ENCODE data around the gene PARS2. TPM values are rescaled to one million over a fixed set of nuclear protein-coding genes. Genes with fewer than 3 reads are reported as not detected.
A peak's percentile ranks its signal among the peaks of the same experiment; 100 is the strongest.

PARS2 gene
- total RNA-seq, 1 donor from 2014 or later, result 4.0 TPM

DNA sequence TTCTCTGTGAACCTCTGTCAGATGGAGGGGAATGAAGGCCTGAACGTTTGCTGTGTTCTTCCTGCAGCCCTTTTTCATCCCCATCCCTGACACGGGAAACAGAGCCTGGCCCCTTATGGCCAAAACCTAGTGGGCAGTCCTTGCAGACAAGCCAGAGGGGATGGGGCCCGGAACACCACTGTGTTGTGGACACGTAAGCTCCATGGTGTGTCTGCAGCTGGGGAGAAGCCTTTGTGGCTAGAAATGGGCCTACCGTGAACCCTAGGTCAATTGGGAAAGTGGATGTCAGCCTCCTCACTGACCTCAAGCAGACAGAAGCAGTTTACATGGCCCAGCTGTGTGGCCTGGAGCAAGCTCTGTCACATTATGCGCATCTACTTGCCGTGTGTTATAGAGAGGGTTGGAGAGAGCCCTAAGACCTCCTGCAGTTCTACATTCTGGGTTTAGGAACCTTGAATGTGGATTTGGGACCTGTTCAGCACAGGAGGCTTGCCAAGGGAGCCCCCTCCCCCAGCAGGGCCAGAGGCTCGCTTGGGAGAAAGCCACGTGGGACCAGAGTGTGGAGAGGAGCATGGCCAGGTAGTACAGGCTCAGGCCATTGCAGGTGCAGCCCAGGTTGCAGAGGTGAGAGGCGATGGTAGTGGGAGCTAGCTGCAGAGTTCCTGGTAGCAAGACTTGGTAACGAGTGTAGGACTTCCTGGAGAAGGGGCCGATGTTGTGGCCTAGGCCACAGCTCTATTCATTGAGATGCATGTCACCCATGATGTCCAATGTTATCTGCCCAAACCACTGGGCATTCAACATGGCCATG is 20.7 kb downstream of the PARS2 start:
- TF ChIP-seq, protein P1, sequence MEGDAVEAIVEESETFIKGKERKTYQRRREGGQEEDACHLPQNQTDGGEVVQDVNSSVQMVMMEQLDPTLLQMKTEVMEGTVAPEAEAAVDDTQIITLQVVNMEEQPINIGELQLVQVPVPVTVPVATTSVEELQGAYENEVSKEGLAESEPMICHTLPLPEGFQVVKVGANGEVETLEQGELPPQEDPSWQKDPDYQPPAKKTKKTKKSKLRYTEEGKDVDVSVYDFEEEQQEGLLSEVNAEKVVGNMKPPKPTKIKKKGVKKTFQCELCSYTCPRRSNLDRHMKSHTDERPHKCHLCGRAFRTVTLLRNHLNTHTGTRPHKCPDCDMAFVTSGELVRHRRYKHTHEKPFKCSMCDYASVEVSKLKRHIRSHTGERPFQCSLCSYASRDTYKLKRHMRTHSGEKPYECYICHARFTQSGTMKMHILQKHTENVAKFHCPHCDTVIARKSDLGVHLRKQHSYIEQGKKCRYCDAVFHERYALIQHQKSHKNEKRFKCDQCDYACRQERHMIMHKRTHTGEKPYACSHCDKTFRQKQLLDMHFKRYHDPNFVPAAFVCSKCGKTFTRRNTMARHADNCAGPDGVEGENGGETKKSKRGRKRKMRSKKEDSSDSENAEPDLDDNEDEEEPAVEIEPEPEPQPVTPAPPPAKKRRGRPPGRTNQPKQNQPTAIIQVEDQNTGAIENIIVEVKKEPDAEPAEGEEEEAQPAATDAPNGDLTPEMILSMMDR (IDR thresholded peaks at IDR 0.05), result no peak
- H3K27ac Mint-ChIP-seq (ENCODE audit: unreplicated experiment), result no peak overlapping the region

GRCh38 chr1:54742282-54742681 is 22.0 kb downstream of the PARS2 start:
- TF ChIP-seq, protein P1 (IDR thresholded peaks at IDR 0.05), result no peak
- DNase-seq (ENCODE audit: low spot score), result no peak
- H3K9me3 Mint-ChIP-seq (ENCODE audit: low read depth), result no peaks in the 10 kb centered on the region
- no peak overlapping the region for H3K4me3 Mint-ChIP-seq (ENCODE audit: unreplicated experiment)
- H3K27me3 Mint-ChIP-seq (ENCODE audit: low read depth), result no peaks in the 10 kb centered on the region
- H3K27ac Mint-ChIP-seq (ENCODE audit: unreplicated experiment), result no peak overlapping the region
- peaks cover 25% of the 10 kb centered on the region for H3K36me3 Mint-ChIP-seq (ENCODE audit: low read depth)
- no peaks in the 10 kb centered on the region for H3K4me1 Mint-ChIP-seq (ENCODE audit: low read depth)

More for the DNA sequence above, 20.7 kb downstream of the PARS2 start:
- no peak for DNase-seq (ENCODE audit: low spot score)
- H3K27me3 Mint-ChIP-seq (ENCODE audit: low read depth), result no peaks in the 10 kb centered on the region
- no peaks in the 10 kb centered on the region for H3K9me3 Mint-ChIP-seq (ENCODE audit: low read depth)
- H3K36me3 Mint-ChIP-seq (ENCODE audit: low read depth), result peaks cover 18% of the 10 kb centered on the region
- H3K4me3 Mint-ChIP-seq (ENCODE audit: unreplicated experiment), result no peak overlapping the region
- no peaks in the 10 kb centered on the region for H3K4me1 Mint-ChIP-seq (ENCODE audit: low read depth)

- H3K4me3 Mint-ChIP-seq (ENCODE audit: unreplicated experiment), result no peak overlapping the region
- TF ChIP-seq, protein P1 (IDR thresholded peaks at IDR 0.05), result no peak
- H3K4me1 Mint-ChIP-seq (ENCODE audit: low read depth), result no peaks in the 10 kb centered on the region
- no peak for DNase-seq (ENCODE audit: low spot score)
- peaks cover 33% of the 10 kb centered on the region for H3K36me3 Mint-ChIP-seq (ENCODE audit: low read depth)
- H3K9me3 Mint-ChIP-seq (ENCODE audit: low read depth), result no peaks in the 10 kb centered on the region
- peak overlapping the region; percentile 45 for H3K27ac Mint-ChIP-seq (ENCODE audit: unreplicated experiment)
- H3K27me3 Mint-ChIP-seq (ENCODE audit: low read depth), result no peaks in the 10 kb centered on the region
Observed at GRCh38 chr1:54741531-54741930, 22.8 kb downstream of the PARS2 start.

DNA sequence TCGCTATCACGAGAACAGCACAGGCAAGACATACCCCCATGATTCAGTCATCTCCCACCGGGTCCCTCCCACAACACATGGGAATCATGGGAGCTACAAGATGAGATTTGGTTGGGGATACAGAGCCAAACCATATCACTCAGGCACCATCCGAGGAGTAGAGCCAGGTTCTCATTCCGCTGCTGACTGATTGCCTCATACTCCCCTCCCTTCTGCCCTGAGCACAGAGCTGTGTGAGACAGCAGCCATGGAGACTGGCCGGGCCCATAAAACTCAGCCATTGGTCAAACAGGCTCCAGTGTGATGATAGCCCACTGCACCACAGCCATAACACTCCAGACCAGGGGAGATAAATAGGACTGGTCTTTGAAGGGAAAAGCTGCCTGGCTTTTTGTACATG is 26.1 kb downstream of the PARS2 start:
- no peak for DNase-seq (ENCODE audit: low spot score)
- TF ChIP-seq, protein P1 (IDR thresholded peaks at IDR 0.05), result no peak
- peaks cover 6% of the 10 kb centered on the region for H3K4me1 Mint-ChIP-seq (ENCODE audit: low read depth)
- H3K4me3 Mint-ChIP-seq (ENCODE audit: unreplicated experiment), result no peak overlapping the region
- H3K9me3 Mint-ChIP-seq (ENCODE audit: low read depth), result no peaks in the 10 kb centered on the region
- H3K36me3 Mint-ChIP-seq (ENCODE audit: low read depth), result peaks cover 48% of the 10 kb centered on the region
- H3K27me3 Mint-ChIP-seq (ENCODE audit: low read depth), result no peaks in the 10 kb centered on the region
- no peak overlapping the region for H3K27ac Mint-ChIP-seq (ENCODE audit: unreplicated experiment)

DNA sequence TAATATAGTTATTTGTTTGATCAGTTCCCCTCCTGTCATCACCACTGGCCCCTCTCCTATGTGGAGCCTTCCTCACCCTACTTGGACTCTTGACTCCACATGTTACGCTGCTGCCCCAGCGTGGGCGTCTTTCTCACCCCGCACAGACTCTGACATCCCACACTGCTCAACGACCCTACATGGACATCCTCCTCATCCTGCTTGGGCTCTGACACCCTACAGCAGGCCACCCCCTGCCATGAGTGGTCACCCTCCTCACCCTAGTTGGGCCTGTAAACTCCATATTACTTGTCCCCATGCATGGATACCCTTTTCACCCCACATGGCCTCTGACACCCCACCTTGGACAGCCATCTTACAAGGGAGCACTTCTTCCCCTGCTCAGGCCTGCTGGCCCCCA is 27.6 kb downstream of the PARS2 start:
- H3K27me3 Mint-ChIP-seq (ENCODE audit: low read depth), result no peaks in the 10 kb centered on the region
- no peaks in the 10 kb centered on the region for H3K9me3 Mint-ChIP-seq (ENCODE audit: low read depth)
- DNase-seq (ENCODE audit: low spot score), result no peak
- TF ChIP-seq, protein P1 (IDR thresholded peaks at IDR 0.05), result no peak
- peaks cover 43% of the 10 kb centered on the region for H3K36me3 Mint-ChIP-seq (ENCODE audit: low read depth)
- H3K27ac Mint-ChIP-seq (ENCODE audit: unreplicated experiment), result no peak overlapping the region
- no peak overlapping the region for H3K4me3 Mint-ChIP-seq (ENCODE audit: unreplicated experiment)
- H3K4me1 Mint-ChIP-seq (ENCODE audit: low read depth), result peaks cover 6% of the 10 kb centered on the region
